GM21717 (cell line): Measurements from ENCODE around the gene BPIFA2.
"Not testable (repeated sequence)": the region's sequence is repeated elsewhere in the genome, so short reads cannot be mapped to it uniquely, and the experiment has no call there.

Source experiments
- ATAC-seq: cut with Tn5 transposase; IDR thresholded peaks from one replicate; pipeline ENCODE4 v1.9.1; 2021; ENCODE audit warnings: mild to moderate bottlenecking, moderate library complexity; ENCODE audit not compliant: unreplicated experiment

The BPIFA2 gene

GRCh38 chr20:33159713-33160112 is 8.2 kb upstream of the BPIFA2 start:
- ATAC-seq = no peak

- ATAC-seq = no peak
Observed at GRCh38 chr20:33160681-33161080, 7.3 kb upstream of the BPIFA2 start.

- ATAC-seq = no peak
Observed at GRCh38 chr20:33162313-33162712, 5.6 kb upstream of the BPIFA2 start.

- no peak for ATAC-seq
Observed at GRCh38 chr20:33162753-33163152, 5.2 kb upstream of the BPIFA2 start.

- ATAC-seq = no peak
Observed at GRCh38 chr20:33163856-33164762, 3.9 kb upstream of the BPIFA2 start.

- no peak for ATAC-seq
Observed at GRCh38 chr20:33164763-33165095, 3.2 kb upstream of the BPIFA2 start.

GRCh38 chr20:33165416-33166055 is 2.4 kb upstream of the BPIFA2 start:
- no peak for ATAC-seq

- no peak for ATAC-seq
Observed at GRCh38 chr20:33166533-33167113, 1.3 kb upstream of the BPIFA2 start.

- no peak for ATAC-seq
Observed at GRCh38 chr20:33169176-33169794, 1.3 kb downstream of the BPIFA2 start.

- ATAC-seq = no peak
Observed at GRCh38 chr20:33172781-33173180, 4.8 kb downstream of the BPIFA2 start.

GRCh38 chr20:33175123-33175522 is 7.2 kb downstream of the BPIFA2 start:
- no peak for ATAC-seq

- no peak for ATAC-seq
Observed at GRCh38 chr20:33176101-33176500, 8.1 kb downstream of the BPIFA2 start.

- no peak for ATAC-seq
Observed at GRCh38 chr20:33177866-33178265, 9.9 kb downstream of the BPIFA2 start.

GRCh38 chr20:33178726-33179125 is 10.8 kb downstream of the BPIFA2 start:
- no peak for ATAC-seq

GRCh38 chr20:33180169-33180568 is 12.2 kb downstream of the BPIFA2 start:
- ATAC-seq = no peak

GRCh38 chr20:33181482-33182093 is 13.6 kb downstream of the BPIFA2 start:
- ATAC-seq = no peak

- no peak for ATAC-seq
Observed at GRCh38 chr20:33183312-33183711, 15.4 kb downstream of the BPIFA2 start.

- ATAC-seq = not testable (repeated sequence)
Observed at GRCh38 chr20:33185031-33185590, 17.2 kb downstream of the BPIFA2 start.

- no peak for ATAC-seq
Observed at GRCh38 chr20:33187491-33187890, 19.5 kb downstream of the BPIFA2 start.

GRCh38 chr20:33188421-33188820 is 20.5 kb downstream of the BPIFA2 start:
- ATAC-seq = no peak

GRCh38 chr20:33191484-33191883 is 23.5 kb downstream of the BPIFA2 start:
- ATAC-seq = no peak
